HTR-8/SVneo (cell line): ENCODE results near the gene UGT1A3.
"Not testable (repeated sequence)": the region's sequence is repeated elsewhere in the genome, so short reads cannot be mapped to it uniquely, and the experiment has no call there.

Experiments used
- DNase-seq: peaks from one replicate; pipeline ENCODE4 v3.0.0; 2011; ENCODE audit warnings: low spot score, mixed read lengths; ENCODE audit not compliant: insufficient read length
- FAIRE-seq: peaks from 2 replicates; lab custom pipeline; 2011; peaks lifted over from hg19 to GRCh38; lab: Jason Lieb, UNC

The UGT1A3 gene

DNA sequence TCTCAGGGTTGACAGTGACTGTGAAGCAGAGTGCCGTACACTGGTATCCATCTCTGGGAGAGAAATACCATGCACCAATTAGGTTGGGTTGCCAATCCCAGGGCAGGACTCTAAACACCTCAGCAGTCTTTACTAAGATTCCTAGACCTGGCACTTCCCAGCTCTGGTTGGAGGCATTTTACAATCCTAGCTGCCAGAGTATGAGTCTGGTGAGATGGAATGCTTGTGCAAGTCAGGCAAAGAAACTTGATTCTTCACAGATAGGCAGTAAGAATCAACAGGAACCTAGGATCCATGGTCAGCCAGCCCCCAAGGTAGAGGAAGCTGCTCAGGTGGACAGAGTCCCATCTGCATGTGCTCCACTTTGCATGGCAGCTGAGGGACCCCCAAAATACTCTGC, 22.1 kb upstream of the UGT1A3 start:
- FAIRE-seq: no peak

DNA sequence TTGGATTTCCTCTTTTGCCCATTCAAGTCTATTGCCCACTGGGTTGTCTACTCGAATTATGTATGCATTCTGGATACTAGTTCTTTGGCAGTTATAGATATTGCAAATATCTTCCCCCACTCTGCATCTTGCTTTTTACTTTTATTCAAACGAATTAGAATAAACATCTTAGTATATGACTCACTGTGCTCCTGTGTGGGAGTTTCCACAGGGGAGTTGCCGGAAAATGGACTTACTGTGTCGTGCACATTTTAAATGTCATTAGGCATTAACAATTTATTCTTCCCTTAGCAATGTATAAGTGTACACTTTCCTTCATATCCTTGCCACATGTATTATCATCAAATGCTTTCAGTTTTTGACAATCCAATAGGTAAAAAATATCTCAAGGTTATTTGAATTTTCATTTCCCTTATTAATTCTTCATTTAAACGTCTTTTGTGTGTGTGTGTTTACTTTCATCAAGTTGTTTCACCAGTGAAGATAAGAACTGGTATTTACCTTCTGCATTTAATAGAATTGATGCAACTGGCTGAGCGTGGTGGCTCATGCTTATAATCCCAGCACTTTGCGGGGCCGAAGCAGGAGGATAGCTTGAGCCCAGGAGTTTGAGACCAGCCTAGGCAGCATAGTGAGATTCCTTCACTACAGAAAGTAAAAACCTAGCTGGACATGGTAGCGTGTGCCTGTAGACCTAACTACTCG, 20.8 kb upstream of the UGT1A3 start:
- DNase-seq (no peak), FAIRE-seq (no peak)

More for the DNA sequence above, 22.1 kb upstream of the UGT1A3 start:
- DNase-seq: no peak

DNA sequence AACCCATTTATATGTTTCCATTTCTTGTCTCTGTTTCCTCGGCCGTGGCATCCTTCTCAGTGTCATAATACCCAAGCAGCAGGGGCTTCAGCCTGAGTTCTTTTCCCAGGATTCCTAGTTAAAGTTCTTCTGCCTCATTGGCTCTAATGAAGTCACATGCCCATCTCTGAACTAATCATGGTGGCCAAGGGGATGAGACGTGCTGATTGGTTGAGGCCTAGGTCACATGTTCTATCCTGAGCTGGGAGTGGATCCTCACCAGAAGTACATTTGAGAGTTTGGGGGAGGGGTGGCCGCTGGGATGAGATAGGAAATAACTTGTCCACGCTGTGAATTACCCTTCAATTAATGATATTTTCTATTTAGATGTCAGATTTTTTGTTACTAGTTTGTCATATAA, 19.9 kb upstream of the UGT1A3 start:
- DNase-seq: no peak
- no peak for FAIRE-seq

DNA sequence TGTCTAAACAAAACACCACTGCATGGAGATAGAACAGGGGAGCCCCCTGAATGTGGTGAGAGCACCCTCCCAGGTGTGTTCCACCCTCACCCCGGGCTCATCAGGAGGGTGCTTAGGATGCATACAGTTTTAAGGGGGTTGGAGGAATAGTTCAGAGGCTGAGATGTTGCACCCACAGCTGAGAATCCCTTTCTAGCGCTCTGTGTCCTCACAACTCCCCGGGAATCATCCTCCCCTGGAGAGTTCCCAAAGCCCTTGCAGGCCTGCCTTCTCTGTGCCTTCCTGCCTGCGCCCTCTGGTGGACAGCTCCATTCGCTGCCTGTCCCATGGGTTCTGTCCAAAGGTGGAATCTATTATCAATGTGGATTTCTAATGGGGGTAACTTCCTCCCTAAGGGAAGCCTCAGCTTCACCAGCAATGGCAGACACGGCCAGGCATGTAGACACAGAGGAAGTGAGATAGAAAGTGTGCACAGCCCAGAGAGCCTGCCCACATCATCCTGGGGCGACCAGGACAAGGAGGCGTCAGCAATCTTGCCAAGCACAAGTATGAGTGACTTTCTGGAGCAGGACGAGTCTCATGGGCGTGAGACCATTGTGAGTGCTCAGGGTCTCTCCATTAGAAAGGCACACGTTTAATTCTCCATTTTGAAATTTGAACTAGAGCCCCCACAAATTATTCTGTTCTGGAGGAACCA, 17.4 kb upstream of the UGT1A3 start:
- DNase-seq (peak; percentile 69), FAIRE-seq (peak; percentile 75)

DNA sequence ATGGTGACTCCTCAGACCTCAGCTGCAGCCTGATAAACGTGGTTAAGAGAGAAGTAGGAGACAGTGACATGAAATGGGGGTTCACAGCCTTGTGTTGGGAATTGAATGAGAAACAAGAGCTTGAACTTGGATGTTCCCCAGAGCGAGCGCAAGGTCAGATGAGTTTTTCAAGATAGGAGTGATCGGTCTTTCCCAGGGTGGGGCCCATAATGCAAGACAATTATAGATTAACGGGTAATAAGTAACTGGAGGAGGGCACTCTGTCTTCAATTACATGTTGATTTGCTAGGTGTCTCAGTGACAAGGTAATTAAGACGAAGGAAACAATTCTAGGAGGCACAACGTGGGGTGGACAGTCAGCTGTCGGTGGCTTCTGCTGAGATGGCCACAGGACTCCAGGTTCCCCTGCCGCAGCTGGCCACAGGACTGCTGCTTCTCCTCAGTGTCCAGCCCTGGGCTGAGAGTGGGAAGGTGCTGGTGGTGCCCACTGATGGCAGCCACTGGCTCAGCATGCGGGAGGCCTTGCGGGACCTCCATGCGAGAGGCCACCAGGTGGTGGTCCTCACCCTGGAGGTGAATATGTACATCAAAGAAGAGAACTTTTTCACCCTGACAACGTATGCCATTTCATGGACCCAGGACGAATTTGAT, 16.1 kb upstream of the UGT1A3 start, which contains the start of gene UGT1A5:
Gene UGT1A5, plus strand, starts transcription at position 297 of the 651 bp plus-strand sequence. Its CDS starts 85 bp downstream, at position 382.
- no peak for FAIRE-seq
- no peak for DNase-seq

DNA sequence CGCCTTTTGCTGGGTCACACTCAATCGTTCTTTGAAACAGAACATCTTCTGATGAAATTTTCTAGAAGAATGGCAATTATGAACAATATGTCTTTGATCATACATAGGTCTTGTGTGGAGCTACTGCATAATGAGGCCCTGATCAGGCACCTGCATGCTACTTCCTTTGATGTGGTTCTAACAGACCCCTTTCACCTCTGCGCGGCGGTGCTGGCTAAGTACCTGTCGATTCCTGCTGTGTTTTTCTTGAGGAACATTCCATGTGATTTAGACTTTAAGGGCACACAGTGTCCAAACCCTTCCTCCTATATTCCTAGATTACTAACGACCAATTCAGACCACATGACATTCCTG, 15.6 kb upstream of the UGT1A3 start:
- no peak for DNase-seq
- FAIRE-seq: no peak

DNA sequence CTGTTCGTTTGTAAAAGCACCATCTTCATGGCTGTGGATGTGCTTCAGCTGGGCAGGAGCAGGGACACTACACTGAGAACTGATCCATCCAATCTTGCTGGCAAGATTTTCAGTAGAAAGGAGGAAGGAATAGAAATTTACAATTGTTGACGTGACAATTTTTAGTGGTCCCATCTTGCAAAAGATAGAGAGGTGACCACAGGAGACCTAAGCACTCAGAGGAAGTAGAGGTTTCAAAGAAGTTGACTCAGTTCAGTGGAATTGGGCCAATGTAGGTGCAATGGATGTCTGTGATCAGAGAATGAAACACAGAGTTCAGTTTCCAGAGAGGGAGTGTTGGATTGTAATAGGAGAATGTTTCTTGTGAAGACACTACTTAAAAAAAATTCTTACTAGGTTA, 14.7 kb upstream of the UGT1A3 start:
- DNase-seq: no peak
- FAIRE-seq: no peak

DNA sequence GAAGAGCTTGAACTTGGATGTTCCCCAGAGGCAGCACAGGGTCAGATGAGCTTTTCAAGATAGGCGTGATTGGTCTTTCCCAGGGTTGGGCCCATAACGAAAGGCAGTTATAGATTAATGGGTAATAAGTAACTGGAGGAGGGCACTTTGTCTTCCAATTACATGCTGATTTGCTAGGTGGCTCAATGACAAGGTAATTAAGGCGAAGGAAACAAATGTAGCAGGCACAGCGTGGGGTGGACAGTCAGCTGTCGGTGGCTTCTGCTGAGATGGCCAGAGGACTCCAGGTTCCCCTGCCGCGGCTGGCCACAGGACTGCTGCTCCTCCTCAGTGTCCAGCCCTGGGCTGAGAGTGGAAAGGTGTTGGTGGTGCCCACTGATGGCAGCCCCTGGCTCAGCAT, 10.3 kb upstream of the UGT1A3 start, which contains the start of gene UGT1A4:
Gene UGT1A4, plus strand, starts transcription at position 185 of the 400 bp plus-strand sequence. Its CDS starts 85 bp downstream, at position 270.
- FAIRE-seq: no peak
- DNase-seq: no peak

DNA sequence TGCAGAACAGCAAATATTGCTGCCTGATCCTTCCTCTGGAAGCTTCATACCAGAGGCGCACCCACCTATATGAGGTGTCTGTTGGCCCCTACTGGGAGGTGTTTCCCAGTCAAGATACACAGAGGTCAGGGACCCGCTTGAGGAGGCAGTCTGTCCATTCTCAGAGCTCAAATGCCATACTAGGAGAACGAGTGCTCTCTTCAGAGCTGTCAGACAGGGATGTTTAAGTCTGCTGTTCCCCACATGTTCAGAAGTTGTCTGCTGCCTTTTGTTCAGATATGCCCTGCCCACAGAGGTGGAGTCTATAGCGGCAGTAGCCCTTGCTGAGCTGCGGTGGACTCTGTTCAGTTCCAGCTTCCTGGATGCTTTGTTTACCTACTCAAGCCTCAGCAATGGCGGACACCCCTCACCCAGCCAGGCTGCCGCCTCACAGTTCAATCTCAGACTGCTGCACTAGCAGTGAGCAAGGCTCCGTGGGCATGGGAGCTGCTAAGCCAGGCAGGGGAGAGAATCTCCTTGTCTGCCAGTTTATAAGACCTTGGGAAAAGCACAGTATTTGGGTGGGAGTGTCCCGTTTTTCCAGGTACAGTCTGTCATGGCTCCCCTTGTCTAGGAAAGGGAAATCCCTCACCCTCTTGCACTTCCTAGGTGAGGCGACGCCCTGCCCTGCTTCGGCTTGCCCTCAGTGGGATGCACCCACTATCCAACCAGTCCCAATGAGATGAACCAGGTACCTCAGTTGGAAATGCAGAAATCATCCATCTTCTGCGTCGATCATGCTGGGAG, 8.2 kb downstream of the UGT1A3 start:
- peak; percentile 38 for FAIRE-seq
- not testable (repeated sequence) for DNase-seq

DNA sequence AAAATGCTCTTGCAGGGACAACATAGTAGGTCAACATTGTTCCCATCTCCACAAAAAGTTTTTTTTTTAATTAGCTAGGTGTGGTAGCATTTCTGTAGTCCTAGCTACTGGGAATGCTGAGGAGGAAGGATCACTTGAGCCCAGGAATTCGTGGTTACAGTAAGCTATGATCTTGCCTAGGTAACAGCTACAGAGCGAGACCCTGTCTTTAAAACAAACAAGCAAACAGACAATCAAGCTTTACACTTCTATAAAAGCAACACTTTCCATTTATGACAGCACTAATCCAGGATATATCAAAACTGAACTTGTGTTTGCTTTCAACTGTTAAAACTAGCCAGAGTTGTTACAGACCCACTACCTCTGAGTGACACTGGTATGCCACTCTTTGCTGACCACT, 12.0 kb downstream of the UGT1A3 start:
- FAIRE-seq: no peak

DNA sequence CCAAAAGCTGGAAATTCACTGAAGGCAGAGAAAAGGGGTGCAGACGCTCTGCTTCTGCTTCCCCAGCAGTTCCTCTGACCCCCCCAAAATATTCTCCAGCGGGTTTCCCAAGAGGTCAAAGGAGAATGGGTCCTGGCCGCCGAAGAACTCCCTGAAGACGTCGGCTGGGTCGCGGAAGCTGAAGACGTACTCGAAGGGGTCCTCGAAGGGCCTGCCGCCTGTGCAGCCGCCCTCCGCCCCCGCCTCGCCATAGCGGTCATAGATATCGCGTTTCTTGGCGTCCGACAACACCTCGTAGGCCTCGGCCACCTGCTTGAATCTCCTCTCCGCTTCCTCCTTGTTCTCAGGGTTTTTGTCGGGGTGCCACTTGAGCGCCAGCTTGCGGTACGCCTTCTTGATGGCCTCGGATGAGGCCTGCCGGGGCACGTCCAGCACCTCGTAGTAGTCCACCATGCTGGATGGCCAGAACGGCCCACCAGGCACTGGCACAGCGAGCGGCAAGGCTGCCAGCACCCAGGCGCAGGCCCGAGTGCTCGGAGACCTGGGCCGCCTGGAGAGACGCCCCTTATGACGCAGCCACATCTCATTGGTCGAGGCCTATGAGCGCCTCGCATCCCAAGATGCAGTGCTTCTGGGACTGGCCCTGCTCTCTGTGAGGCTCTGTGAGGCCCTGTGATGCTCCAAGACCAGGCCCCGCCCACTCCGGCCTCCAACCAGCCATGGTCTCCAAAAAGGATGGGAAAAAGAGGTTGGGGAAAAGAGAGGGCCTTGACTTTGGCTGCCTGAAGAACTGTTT, 14.8 kb downstream of the UGT1A3 start:
- DNase-seq: no peak
- FAIRE-seq: no peak

More for the DNA sequence above, 12.0 kb downstream of the UGT1A3 start:
- no peak for DNase-seq

DNA sequence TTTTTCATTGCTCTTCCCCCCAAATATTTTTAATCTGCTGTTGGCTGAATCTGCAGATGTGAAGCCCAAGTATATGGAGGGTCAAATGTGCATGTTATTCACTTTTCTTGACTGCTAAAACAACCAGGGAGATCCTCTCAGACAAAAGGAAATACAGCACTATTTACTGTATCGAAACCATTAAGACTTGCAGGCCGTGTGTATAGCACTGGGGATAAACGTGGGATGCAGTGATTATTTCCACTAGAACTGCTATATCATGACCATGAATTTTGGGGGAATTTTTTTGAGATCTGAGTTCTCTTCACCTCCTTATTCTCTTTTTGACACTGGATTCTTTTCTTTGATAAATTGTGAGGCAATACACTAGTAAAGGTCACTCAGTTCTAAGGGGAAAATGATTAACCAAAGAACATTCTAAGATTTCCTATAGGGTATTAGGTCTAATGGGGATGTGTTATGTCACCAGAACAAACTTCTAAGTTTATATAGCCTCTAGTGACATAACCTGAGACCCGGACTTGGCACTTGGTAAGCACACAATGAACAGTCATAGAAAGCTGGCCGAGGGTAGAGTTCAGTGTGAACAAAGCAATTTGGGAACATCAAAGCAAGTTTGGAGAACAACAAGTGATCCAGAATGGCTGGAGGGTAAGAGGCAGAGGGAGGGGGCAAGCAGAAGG, 16.4 kb downstream of the UGT1A3 start:
- DNase-seq (no peak), FAIRE-seq (no peak)

DNA sequence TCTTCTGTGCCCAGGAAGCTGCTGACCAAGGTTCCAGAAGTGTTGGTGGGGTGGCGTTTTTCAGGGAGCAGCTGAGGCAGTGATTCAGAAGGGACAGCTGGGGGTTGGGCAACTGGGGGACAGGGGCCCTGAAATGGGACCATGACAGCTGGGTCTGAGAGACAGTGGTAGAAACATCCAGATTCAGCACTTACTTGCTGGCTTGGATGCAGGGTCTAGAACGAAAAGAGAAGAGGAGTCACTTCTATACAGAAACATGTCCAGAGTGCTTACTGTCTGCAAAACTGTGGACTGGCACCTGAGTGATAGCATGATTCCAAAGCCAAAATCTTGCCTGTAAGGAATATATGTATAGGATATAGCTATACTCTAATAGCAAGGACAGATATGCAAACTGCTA, 17.0 kb downstream of the UGT1A3 start:
- FAIRE-seq, DNase-seq: not testable (repeated sequence)

DNA sequence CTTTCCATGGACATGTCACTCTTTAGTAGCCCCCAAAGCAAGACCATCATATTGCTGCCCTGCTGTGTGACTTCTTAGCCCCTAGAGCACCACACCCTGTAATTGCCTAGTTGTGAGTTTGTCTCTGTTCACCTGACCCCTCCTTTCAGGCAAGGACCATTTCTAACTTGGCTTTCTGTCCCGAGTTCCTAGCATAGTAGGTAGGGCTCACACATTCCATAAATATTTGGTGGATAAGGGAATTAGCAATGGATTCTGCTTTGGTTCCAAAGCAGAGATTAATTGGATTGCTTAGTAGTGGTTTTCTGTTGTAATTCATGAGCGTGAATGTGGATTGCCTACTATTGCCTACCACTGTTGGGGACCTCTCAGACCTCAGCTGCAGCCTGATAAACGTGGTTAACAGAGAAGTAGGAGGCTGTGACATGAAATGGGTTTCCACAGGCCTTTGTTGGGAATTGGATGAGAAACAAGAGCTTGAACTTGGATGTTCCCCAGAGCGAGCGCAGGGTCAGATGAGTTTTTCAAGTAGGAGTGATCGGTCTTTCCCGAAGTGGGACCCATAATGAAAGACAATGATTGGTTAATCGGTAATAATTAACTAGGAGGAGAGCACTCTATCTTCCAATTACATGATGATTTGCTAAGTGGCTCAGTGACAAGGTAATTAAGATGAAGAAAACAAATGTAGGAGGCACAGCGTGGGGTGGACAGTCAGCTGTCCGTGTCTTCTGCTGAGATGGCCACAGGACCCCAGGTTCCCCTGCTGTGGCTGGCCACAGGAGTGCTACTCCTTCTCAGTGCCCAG, 17.8 kb downstream of the UGT1A3 start:
- FAIRE-seq: no peak
- DNase-seq: no peak

DNA sequence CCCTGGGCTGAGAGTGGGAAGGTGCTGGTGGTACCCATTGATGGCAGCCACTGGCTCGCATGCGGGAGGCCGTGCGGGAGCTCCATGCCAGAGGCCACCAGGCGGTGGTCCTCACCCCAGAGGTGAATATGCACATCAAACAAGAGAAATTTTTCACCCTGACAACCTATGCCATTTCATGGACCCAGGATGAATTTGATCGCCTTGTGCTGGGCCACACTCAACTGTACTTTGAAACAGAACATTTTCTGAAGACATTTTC, 18.4 kb downstream of the UGT1A3 start:
- no peak for DNase-seq
- no peak for FAIRE-seq

DNA sequence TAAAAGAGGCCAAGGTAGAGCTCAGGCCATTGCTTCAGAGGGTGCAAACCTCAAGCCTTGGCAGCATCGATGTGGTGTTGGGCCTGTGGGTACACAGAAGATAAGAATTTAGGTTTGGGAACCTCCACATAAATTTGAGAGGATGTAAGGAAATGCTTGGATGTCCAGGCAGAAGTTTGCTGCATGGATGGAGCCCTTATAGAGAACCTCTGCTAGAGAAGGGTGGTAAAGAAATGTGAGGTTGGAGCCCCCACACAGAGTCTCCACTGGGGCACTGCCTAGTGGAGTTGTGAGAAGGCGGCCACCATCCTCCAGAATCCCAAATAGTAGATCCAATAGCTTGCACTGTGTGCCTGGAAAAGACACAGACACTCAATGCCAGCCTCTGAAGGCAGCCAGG, 21.8 kb downstream of the UGT1A3 start:
- DNase-seq, FAIRE-seq: not testable (repeated sequence)

DNA sequence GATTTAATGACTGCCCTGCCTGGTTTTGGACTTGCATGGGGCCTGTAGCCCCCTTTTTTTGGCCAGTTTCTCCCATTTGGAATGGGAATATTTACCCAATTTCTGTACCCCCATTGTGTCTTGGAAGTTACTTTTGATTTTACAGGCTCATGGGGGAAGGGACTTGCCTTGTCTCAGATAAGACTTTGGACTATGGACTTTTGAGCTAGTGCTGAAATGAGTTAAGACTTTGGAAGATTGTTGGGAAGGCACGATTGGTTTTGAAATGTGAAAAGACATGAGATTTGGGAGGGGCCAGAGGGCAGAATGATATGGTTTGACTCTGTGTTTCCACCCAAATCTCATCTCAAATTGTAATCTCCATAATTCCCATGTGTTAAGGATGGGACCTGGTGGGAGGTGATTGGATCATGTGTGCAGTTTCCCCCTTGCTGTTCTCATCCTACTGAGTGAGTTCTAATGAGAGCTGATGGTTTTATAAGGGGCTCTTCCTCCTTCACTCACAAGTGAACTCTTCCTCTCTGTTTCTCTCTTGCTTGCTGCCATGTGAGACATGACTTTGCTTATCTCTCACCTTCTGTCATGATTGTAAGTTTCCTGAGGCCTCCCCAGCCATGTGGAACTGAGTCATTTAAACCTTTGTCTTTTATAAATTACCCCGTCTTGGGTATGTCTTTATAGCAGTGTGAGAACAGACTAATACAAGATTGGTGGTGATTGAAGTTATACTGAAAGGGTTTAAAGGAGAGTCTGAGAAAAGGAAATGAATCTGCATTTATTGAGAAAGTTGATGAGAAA, 22.6 kb downstream of the UGT1A3 start:
- not testable (repeated sequence) for FAIRE-seq, DNase-seq
